HepG2 (cell line): ENCODE results near the gene ACTN4. TPM values are rescaled to one million over a fixed set of nuclear protein-coding genes. Genes with fewer than 3 reads are reported as not detected.

Source experiments
- GATAD2A ChIP-seq: IDR thresholded peaks from 2 replicates; pipeline ENCODE4 v1.6.1; 2016
- NR2F1 ChIP-seq, 2 experiments: fragments of 450-650 bp in 1 of 2; formaldehyde crosslinking in 1 of 2; IDR thresholded peaks; 2 replicates each; pipeline versions ENCODE4 v1.5.0 to v1.6.1; 2016 to 2020; ENCODE audit warnings: mild to moderate bottlenecking in 1 of 2, missing compliant biosample characterization in 1 of 2, missing genetic modification reagents in 1 of 2, moderate library complexity in 1 of 2
- PPARG ChIP-seq: conservative IDR thresholded peaks from 2 replicates; pipeline ENCODE4 v1.6.1; 2016; ENCODE audit warnings: missing biosample characterization, missing genetic modification reagents
- RXRA ChIP-seq: sonication (generic); formaldehyde crosslinking; IDR thresholded peaks from 2 replicates; pipeline ENCODE4 v1.5.1; 2020; ENCODE audit warnings: missing genetic modification reagents
- TBX3 ChIP-seq: fragments of 450-650 bp; IDR thresholded peaks from 2 replicates; pipeline ENCODE4 v1.6.1; 2017; ENCODE audit warnings: antibody characterized with exemption, mild to moderate bottlenecking, inconsistent platforms, borderline replicate concordance
- polyA plus RNA-seq, 8 experiments: library from polyadenylated mRNA; depleted of rRNA in 3 of 8; stranded (reverse) in 7 of 8; unstranded in 1 of 8; fragments of >200 nt; fragmentation: Illumina TruSeq in 4 of 8; extraction: Trizol in 4 of 8; gene quantifications; 2 replicates each; pipeline versions ENCODE4 v1.2.1 to v1.2.3, GENCODE V29; 2011 to 2016; ENCODE audit warnings: low read depth in 4 of 8, missing spikeins in 1 of 8, mixed read lengths in 1 of 8; ENCODE audit not compliant: insufficient read depth in 1 of 8
- total RNA-seq, 5 experiments: library from RNA; depleted of rRNA; stranded (reverse); fragments of >200 nt; fragmentation: Illumina TruSeq; extraction: Trizol; gene quantifications; 2 replicates each; pipeline ENCODE4 v1.2.3, GENCODE V29; 2016; ENCODE audit warnings: low read depth in 1 of 5
- TF ChIP-seq, protein P1 (sequence below): sonication (generic); formaldehyde crosslinking; IDR thresholded peaks from 2 replicates; pipeline ENCODE4 v1.4.0; 2020; ENCODE audit warnings: missing genetic modification reagents
- TF ChIP-seq, protein P2 (sequence below): sonication (generic); formaldehyde crosslinking; IDR thresholded peaks from 2 replicates; pipeline ENCODE4 v1.4.0; 2020; ENCODE audit warnings: missing genetic modification reagents, borderline replicate concordance
- TF ChIP-seq, protein P3 (sequence below): sonication (generic); formaldehyde crosslinking; IDR thresholded peaks from 2 replicates; pipeline ENCODE4 v1.4.0; 2020; ENCODE audit warnings: missing genetic modification reagents
- TF ChIP-seq, protein P4 (sequence below): sonication (generic); formaldehyde crosslinking; IDR thresholded peaks from 2 replicates; pipeline ENCODE4 v1.8.1; 2023; ENCODE audit warnings: missing genetic modification reagents, mild to moderate bottlenecking, borderline replicate concordance
- TF ChIP-seq, protein P5 (sequence below): sonication (generic); formaldehyde crosslinking; IDR thresholded peaks from 2 replicates; pipeline ENCODE4 v1.5.0; 2020; ENCODE audit warnings: mild to moderate bottlenecking, missing genetic modification reagents
- TF ChIP-seq, protein P6 (sequence below): sonication (generic); formaldehyde crosslinking; IDR thresholded peaks from 2 replicates; pipeline ENCODE4 v1.4.0; 2020; ENCODE audit warnings: missing genetic modification reagents, mild to moderate bottlenecking, borderline replicate concordance
- TF ChIP-seq, protein P7 (sequence below): sonication (generic); formaldehyde crosslinking; IDR thresholded peaks from 2 replicates; pipeline ENCODE4 v1.5.1; 2020; ENCODE audit warnings: mild to moderate bottlenecking, missing genetic modification reagents, moderate library complexity

The ACTN4 gene
- total and polyA plus RNA-seq, 2 of the 13 experiments (the other 11 are each of a cell fraction or from before 2014, with no cell fraction given) = 171 to 192 TPM

DNA sequence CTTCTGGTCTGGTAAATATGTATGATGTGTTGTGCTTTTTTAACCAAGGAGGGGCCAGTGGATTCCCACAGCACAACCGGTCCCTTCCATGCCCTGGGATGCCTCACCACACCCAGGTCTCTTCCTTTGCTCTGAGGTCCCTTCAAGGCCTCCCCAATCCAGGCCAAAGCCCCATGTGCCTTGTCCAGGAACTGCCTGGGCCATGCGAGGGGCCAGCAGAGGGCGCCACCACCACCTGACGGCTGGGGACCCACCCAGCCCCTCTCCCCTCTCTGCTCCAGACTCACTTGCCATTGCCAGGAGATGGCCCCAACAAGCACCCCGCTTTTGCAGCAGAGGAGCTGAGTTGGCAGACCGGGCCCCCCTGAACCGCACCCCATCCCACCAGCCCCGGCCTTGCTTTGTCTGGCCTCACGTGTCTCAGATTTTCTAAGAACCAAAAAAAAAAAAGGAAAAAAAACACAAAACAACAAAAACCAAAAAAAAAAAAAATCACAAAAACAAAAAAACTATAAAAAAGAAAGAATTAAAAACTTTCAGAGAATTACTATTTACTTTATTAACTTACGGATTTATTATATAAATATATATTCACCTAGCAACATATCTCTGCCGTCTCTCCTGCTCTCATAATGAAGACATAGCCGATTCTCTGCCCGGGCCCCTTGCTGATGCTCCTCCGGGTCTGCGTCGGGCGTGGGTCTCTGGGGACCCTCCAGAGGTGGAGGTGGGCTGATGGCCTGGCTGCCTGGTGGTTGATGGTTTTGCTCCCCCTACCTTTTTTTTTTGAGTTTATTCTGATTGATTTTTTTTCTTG is 82.4 kb downstream of the ACTN4 start (continued):
- TF ChIP-seq, protein P1, sequence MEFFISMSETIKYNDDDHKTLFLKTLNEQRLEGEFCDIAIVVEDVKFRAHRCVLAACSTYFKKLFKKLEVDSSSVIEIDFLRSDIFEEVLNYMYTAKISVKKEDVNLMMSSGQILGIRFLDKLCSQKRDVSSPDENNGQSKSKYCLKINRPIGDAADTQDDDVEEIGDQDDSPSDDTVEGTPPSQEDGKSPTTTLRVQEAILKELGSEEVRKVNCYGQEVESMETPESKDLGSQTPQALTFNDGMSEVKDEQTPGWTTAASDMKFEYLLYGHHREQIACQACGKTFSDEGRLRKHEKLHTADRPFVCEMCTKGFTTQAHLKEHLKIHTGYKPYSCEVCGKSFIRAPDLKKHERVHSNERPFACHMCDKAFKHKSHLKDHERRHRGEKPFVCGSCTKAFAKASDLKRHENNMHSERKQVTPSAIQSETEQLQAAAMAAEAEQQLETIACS = no peak
- TF ChIP-seq RXRA (CRISPR knock-in tag) (0 out of 2 replicates have a peak, but pooled peaks have one; percentile 30), PPARG (CRISPR knock-in tag) (no peak), GATAD2A (CRISPR knock-in tag) (peak; percentile 49; the same call in 1 of the 2 replicates), TBX3 (no peak), NR2F1 (CRISPR knock-in tag; IDR thresholded peaks at IDR 0.05) (no peak)
- TF ChIP-seq, protein P2, sequence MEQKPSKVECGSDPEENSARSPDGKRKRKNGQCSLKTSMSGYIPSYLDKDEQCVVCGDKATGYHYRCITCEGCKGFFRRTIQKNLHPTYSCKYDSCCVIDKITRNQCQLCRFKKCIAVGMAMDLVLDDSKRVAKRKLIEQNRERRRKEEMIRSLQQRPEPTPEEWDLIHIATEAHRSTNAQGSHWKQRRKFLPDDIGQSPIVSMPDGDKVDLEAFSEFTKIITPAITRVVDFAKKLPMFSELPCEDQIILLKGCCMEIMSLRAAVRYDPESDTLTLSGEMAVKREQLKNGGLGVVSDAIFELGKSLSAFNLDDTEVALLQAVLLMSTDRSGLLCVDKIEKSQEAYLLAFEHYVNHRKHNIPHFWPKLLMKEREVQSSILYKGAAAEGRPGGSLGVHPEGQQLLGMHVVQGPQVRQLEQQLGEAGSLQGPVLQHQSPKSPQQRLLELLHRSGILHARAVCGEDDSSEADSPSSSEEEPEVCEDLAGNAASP = no peak
- TF ChIP-seq, protein P3, sequence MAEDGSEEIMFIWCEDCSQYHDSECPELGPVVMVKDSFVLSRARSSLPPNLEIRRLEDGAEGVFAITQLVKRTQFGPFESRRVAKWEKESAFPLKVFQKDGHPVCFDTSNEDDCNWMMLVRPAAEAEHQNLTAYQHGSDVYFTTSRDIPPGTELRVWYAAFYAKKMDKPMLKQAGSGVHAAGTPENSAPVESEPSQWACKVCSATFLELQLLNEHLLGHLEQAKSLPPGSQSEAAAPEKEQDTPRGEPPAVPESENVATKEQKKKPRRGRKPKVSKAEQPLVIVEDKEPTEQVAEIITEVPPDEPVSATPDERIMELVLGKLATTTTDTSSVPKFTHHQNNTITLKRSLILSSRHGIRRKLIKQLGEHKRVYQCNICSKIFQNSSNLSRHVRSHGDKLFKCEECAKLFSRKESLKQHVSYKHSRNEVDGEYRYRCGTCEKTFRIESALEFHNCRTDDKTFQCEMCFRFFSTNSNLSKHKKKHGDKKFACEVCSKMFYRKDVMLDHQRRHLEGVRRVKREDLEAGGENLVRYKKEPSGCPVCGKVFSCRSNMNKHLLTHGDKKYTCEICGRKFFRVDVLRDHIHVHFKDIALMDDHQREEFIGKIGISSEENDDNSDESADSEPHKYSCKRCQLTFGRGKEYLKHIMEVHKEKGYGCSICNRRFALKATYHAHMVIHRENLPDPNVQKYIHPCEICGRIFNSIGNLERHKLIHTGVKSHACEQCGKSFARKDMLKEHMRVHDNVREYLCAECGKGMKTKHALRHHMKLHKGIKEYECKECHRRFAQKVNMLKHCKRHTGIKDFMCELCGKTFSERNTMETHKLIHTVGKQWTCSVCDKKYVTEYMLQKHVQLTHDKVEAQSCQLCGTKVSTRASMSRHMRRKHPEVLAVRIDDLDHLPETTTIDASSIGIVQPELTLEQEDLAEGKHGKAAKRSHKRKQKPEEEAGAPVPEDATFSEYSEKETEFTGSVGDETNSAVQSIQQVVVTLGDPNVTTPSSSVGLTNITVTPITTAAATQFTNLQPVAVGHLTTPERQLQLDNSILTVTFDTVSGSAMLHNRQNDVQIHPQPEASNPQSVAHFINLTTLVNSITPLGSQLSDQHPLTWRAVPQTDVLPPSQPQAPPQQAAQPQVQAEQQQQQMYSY (CRISPR knock-in tag) = no peak
- TF ChIP-seq, protein P4, sequence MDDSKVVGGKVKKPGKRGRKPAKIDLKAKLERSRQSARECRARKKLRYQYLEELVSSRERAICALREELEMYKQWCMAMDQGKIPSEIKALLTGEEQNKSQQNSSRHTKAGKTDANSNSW = no peak
- TF ChIP-seq, protein P5, sequence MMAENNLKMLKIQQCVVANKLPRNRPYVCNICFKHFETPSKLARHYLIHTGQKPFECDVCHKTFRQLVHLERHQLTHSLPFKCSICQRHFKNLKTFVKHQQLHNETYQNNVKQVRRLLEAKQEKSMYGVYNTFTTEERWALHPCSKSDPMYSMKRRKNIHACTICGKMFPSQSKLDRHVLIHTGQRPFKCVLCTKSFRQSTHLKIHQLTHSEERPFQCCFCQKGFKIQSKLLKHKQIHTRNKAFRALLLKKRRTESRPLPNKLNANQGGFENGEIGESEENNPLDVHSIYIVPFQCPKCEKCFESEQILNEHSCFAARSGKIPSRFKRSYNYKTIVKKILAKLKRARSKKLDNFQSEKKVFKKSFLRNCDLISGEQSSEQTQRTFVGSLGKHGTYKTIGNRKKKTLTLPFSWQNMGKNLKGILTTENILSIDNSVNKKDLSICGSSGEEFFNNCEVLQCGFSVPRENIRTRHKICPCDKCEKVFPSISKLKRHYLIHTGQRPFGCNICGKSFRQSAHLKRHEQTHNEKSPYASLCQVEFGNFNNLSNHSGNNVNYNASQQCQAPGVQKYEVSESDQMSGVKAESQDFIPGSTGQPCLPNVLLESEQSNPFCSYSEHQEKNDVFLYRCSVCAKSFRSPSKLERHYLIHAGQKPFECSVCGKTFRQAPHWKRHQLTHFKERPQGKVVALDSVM (CRISPR knock-in tag) = 0 out of 2 replicates have a peak, but pooled peaks have one; percentile 16
- TF ChIP-seq, protein P6, sequence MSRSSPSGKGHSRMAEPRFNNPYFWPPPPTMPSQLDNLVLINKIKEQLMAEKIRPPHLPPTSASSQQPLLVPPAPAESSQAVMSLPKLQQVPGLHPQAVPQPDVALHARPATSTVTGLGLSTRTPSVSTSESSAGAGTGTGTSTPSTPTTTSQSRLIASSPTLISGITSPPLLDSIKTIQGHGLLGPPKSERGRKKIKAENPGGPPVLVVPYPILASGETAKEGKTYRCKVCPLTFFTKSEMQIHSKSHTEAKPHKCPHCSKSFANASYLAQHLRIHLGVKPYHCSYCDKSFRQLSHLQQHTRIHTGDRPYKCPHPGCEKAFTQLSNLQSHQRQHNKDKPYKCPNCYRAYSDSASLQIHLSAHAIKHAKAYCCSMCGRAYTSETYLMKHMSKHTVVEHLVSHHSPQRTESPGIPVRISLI = peak; percentile 33; the same call in 1 of the 2 replicates
- TF ChIP-seq, protein P7, sequence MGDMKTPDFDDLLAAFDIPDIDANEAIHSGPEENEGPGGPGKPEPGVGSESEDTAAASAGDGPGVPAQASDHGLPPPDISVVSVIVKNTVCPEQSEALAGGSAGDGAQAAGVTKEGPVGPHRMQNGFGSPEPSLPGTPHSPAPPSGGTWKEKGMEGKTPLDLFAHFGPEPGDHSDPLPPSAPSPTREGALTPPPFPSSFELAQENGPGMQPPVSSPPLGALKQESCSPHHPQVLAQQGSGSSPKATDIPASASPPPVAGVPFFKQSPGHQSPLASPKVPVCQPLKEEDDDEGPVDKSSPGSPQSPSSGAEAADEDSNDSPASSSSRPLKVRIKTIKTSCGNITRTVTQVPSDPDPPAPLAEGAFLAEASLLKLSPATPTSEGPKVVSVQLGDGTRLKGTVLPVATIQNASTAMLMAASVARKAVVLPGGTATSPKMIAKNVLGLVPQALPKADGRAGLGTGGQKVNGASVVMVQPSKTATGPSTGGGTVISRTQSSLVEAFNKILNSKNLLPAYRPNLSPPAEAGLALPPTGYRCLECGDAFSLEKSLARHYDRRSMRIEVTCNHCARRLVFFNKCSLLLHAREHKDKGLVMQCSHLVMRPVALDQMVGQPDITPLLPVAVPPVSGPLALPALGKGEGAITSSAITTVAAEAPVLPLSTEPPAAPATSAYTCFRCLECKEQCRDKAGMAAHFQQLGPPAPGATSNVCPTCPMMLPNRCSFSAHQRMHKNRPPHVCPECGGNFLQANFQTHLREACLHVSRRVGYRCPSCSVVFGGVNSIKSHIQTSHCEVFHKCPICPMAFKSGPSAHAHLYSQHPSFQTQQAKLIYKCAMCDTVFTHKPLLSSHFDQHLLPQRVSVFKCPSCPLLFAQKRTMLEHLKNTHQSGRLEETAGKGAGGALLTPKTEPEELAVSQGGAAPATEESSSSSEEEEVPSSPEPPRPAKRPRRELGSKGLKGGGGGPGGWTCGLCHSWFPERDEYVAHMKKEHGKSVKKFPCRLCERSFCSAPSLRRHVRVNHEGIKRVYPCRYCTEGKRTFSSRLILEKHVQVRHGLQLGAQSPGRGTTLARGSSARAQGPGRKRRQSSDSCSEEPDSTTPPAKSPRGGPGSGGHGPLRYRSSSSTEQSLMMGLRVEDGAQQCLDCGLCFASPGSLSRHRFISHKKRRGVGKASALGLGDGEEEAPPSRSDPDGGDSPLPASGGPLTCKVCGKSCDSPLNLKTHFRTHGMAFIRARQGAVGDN (CRISPR knock-in tag) = peak; percentile 72
